IgD-negative memory B cell (primary cell): ENCODE measurements around the gene CDKN2A. TPM values are rescaled to one million over a fixed set of nuclear protein-coding genes. Genes with fewer than 3 reads are reported as not detected.

Experiments
- H3K27ac Mint-ChIP-seq, 3 donors: one replicate each; pipeline ENCODE4 v1.8.0; 2020 to 2022; ENCODE audit warnings: mild to moderate bottlenecking in 3 of 3, mixed read lengths in 3 of 3, moderate library complexity in 1 of 3
- H3K27me3 Mint-ChIP-seq: one replicate; pipeline ENCODE4 v1.8.0; 2021; ENCODE audit warnings: mixed read lengths
- H3K36me3 Mint-ChIP-seq: one replicate; pipeline ENCODE4 v1.8.0; 2020; ENCODE audit warnings: mild to moderate bottlenecking, mixed read lengths
- H3K4me1 Mint-ChIP-seq, 3 donors: one replicate each; pipeline ENCODE4 v1.8.0; 2020 to 2022; ENCODE audit warnings: mixed read lengths in 3 of 3, mild to moderate bottlenecking in 1 of 3
- H3K4me3 Mint-ChIP-seq, 4 donors: one replicate each; pipeline ENCODE4 v1.8.0; 2020 to 2022; ENCODE audit warnings: mild to moderate bottlenecking in 4 of 4, mixed read lengths in 4 of 4, moderate library complexity in 3 of 4
- H3K9me3 Mint-ChIP-seq, 3 donors: one replicate each; pipeline ENCODE4 v1.8.0; 2020 to 2021; ENCODE audit warnings: mixed read lengths in 3 of 3, mild to moderate bottlenecking in 1 of 3
- polyA plus RNA-seq: library from polyadenylated mRNA; unstranded; fragments of 300-500 nt; fragmentation: Illumina TruSeq; gene quantifications from one replicate; pipeline ENCODE4 v1.2.3, GENCODE V29; 2021

Gene CDKN2A
- polyA plus RNA-seq, 1 donor from 2014 or later: 13.9 TPM

DNA sequence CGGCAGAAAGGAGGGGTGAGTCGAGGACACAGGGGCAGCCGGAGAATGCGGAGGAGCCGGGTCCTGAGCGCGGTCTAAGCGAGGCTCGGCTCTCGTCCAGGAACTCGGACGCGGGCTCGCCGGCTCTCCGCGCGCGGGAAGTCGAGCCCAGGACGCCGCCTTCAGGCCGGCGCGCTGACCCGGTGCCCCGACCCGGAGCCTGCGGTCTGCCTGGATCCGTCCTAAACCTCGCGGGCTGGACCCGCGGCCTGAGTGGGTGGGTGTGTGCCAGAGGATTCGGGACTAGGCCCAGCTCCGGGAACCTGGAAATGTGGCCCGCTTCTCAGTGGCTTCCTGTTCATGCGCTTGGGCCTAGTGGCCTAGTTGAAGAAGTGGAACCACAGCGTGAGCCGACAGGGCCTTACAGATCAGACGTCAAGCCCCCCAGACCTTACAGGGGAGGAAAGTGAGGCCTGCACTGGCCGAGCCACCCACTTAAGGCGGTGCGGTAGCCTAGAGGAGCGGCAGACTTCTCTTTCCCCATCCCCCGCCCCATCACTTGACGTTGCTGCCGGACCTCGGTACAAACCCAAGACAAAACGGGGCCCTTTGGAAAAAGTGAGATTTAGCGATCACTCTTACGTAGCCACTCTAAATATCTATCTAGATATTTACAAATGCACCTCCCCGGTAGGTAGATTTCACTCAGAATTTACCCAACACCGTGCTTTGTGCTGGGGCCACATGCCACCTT lies 1.6 kb upstream of the CDKN2A start:
- peaks cover 11 to 16% (median 15%) of the 10 kb centered on the region in 3 donors for H3K4me1 Mint-ChIP-seq
- H3K27ac Mint-ChIP-seq: peak overlapping the region; percentile 93 to 98 (median 97)
- H3K4me3 Mint-ChIP-seq: peak overlapping the region; percentile 96 to 100 (median 100)
- H3K27me3 Mint-ChIP-seq: peaks cover 1% of the 10 kb centered on the region
- H3K36me3 Mint-ChIP-seq: no peaks in the 10 kb centered on the region
- peaks cover 0 to 2% (median 0%) of the 10 kb centered on the region in 3 donors for H3K9me3 Mint-ChIP-seq

DNA sequence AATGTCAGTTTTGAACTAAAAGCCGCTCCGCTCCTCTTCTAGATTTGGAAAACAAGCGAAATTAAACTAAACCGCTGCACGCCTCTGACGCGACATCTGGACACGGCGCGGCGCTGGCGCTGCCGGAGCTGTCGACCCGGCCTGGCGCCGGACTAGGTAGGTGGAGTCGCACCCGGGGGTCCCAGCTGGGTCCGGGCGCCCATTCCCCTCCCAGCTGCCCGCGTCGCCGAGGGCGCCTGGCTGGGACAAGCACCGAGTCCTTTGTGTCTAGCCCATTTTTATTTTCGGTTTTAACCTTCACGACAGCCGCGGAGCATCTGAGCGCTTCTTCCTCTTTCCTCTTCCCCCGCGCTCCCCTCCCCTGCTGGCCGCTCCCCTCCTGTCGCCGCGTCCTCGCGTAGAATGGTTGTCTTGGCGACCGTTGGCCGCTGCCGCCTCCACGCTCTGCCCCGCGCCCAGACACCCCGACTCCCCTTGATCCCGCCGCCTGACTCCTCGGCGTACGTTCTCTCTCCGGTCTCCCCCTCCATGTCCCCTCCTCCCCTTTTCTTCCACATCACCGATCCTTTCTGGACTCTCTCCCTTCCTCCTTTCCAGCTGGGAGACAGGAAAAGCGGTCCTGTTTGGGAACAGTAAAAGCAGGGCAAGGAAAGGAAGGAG lies 944 bp upstream of the CDKN2A start:
- Mint-ChIP-seq H3K4me3 (peak overlapping the region; percentile 96 to 100 (median 100)), H3K4me1 (peaks cover 11 to 16% (median 15%) of the 10 kb centered on the region in 3 donors), H3K36me3 (peaks cover 2% of the 10 kb centered on the region), H3K9me3 (peaks cover 0 to 2% (median 0%) of the 10 kb centered on the region in 3 donors), H3K27me3 (peaks cover 4% of the 10 kb centered on the region), H3K27ac (peak overlapping the region; percentile 93 to 98 (median 97))

DNA sequence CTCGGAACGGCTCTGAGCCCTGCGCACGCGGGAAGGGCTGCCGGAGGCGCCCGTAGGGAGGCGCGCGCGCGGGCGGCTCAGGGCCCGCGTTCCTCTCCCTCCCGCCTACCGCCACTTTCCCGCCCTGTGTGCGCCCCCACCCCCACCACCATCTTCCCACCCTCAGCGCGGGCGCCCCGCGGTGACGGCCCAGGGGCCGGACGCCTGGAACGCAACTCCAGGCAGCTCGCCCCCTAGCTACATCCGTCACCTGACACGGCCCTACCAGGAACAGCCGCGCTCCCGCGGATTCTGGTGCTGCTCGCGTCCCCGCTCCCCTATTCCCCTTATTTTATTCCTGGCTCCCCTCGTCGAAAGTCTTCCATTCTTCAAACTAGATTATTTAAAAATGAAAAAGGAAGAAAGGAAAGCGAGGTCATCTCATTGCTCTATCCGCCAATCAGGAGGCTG lies 389 bp upstream of the CDKN2A start, which contains the start of gene CDKN2B-AS1:
Gene CDKN2B-AS1 (plus strand): TSS at position 236 of the 450 bp plus-strand sequence.
- Mint-ChIP-seq H3K36me3 (peaks cover 2% of the 10 kb centered on the region), H3K27ac (peak within 1 kb of the TSS; percentile 93 to 98 (median 97)), H3K4me1 (peaks cover 11 to 16% (median 15%) of the 10 kb centered on the region in 3 donors), H3K27me3 (peaks cover 8% of the 10 kb centered on the region), H3K4me3 (peak within 1 kb of the TSS; percentile 96 to 100 (median 100)), H3K9me3 (peaks cover 0 to 2% (median 0%) of the 10 kb centered on the region in 3 donors)

DNA sequence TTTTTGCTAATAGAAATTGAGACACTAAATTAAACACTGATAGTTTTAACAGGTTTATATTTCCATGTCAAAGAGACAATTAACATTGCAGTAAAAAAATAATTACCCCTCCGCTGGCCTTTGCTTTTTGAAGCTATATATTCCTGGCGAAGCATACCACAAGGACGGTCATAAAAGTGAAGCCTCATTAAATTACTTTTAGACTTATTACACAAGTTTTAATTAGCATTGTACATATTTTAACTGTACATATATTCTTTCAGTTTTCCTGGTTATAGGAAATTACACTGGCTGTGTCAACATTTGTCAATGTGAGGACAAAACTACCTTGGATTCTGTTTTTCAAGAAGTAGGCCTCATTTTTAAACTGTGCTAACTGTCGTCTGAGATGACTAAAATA lies 1.2 kb downstream of the CDKN2A start:
- Mint-ChIP-seq H3K4me3 (peak overlapping the region; percentile 96 to 100 (median 100)), H3K36me3 (peaks cover 2% of the 10 kb centered on the region), H3K4me1 (peaks cover 11 to 16% (median 15%) of the 10 kb centered on the region in 3 donors), H3K27ac (peak overlapping the region in 2 of 3 donors; percentile 88 to 97), H3K9me3 (peaks cover 0 to 2% (median 0%) of the 10 kb centered on the region in 3 donors), H3K27me3 (peaks cover 16% of the 10 kb centered on the region)

DNA sequence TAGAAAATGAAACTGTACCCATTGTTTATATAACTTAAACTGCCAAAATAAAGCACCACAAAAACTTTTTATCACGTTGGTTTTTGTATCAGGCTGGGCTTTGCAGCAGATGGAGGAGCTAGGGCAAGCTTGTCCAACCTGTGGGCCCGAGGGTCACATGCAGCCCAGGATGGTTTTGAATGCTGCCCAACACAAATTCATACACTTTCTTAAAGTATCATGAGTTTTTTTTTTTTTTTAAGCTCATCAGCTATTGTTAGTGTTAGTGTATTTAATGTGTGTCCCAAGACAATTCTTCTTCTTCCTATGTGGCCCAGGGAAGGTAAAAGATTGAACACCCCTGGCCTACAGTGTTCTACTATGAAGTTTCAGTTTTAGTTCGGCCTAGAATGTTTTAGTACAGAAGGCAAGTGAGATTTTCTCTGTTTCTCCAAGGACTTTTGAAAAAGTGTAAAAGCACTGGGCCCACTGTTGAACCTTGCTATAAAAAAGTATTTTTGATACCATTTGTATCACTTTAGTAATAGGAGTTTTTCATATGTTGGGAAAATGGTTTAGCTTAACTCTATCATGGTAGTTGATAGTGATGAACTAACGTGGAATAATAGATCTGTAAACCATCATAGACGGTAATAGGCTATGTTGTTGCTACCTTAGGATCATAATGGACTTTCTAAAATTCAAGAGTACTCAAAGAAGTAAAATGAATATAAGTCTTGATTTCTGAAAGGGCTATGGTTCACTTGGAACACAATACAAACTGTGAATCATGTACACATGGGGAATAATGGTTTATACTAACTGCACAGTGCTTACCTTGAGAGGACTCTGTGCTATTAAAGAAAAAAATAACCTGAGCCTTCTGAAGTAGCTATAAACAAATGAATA lies 2.9 kb downstream of the CDKN2A start:
- Mint-ChIP-seq H3K36me3 (peaks cover 2% of the 10 kb centered on the region), H3K4me3 (peak overlapping the region in 2 of 4 donors; percentile 49 to 53), H3K4me1 (peaks cover 15 to 18% (median 17%) of the 10 kb centered on the region in 3 donors), H3K27ac (peak overlapping the region in 1 of 3 donors; percentile 74), H3K27me3 (peaks cover 21% of the 10 kb centered on the region), H3K9me3 (peaks cover 0 to 1% (median 0%) of the 10 kb centered on the region in 3 donors)

DNA sequence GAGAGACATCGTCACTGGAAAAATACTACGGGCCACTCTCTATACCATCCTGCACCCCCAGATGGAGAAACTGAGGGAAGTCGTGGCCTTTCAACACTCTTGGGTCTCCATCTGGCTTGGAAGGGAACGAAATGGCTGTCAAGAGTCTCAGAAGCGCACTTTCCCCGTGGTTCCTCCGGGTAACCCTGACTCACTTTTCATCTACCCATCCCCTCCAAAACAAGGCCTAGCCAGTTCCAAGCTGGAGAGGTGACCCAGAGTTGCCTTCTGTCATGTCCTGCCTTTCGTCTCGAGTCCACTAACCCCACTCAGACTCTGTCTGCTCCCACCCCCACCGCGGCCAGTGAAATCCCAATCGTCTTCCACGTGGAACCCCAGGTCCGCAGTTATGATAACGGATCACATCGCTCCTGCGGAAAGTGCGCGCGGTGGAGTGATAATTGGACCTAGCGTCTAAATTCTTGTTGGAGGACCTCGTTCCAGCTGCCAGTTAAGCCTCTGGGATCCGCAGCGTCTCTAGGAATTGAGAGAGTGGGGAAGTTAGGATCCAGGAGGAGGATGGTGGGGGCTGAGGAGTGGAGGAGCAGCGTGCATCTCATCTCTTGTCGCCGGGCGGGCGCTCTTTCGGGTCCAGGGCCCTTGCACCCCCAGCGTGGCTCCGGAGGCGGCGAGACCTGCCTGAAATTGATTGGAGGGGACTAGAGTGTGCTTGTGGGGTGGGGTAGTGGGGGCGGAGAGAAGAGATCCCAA lies 4.6 kb downstream of the CDKN2A start:
- Mint-ChIP-seq H3K9me3 (no peaks in the 10 kb centered on the region), H3K27me3 (peaks cover 26% of the 10 kb centered on the region), H3K36me3 (peaks cover 2% of the 10 kb centered on the region), H3K4me3 (peak overlapping the region in 2 of 4 donors; percentile 53 to 65), H3K27ac (peak overlapping the region in 2 of 3 donors; percentile 70 to 74), H3K4me1 (peaks cover 10 to 13% (median 11%) of the 10 kb centered on the region in 3 donors)

DNA sequence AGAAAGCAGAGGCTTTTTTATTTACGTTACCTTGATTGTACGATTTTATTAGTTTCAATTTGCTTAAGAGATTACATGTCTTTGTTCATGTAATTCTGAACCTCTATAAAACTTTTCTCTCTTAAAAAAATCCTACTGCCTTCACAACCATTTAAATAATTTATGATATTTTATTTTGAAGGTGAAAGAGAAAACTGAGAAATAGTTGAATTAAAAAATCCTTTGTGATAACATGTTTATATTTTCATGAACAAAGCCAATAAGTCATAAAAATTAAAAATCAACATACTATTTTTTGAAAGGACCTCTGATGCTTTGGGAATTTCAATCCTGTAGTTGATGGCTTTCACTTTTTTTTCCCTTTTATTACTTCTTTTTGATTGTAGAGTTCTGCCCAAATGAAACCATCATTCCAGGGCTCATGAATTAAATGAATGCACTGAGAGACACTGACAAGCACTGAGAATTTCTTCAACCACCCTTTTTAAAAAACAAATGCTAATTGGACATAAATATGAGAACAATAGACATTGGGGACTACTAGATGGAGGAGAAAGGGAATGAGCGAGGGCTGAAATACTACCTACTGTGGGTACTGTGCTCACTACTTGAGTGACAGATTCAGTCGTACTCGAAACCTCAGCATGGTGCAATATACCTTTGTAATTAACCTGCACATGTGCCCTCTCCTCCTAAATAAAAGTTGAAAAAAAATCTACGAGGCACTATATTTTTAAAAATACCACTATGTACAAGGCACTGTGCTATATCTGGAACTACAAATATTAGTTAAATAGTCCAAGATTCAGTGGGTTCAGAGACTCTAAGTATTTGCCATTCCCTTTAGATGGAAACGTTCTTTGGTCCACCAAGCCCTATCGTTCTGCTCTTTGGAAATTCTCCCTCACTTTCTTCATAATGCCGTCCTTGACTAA lies 5.9 kb downstream of the CDKN2A start:
- H3K4me3 Mint-ChIP-seq: no peak overlapping the region
- H3K27me3 Mint-ChIP-seq: peaks cover 31% of the 10 kb centered on the region
- no peaks in the 10 kb centered on the region for H3K9me3 Mint-ChIP-seq
- peaks cover 4 to 12% (median 5%) of the 10 kb centered on the region in 3 donors for H3K4me1 Mint-ChIP-seq
- H3K27ac Mint-ChIP-seq: peak overlapping the region in 2 of 3 donors; percentile 21 to 35
- peaks cover 2% of the 10 kb centered on the region for H3K36me3 Mint-ChIP-seq

DNA sequence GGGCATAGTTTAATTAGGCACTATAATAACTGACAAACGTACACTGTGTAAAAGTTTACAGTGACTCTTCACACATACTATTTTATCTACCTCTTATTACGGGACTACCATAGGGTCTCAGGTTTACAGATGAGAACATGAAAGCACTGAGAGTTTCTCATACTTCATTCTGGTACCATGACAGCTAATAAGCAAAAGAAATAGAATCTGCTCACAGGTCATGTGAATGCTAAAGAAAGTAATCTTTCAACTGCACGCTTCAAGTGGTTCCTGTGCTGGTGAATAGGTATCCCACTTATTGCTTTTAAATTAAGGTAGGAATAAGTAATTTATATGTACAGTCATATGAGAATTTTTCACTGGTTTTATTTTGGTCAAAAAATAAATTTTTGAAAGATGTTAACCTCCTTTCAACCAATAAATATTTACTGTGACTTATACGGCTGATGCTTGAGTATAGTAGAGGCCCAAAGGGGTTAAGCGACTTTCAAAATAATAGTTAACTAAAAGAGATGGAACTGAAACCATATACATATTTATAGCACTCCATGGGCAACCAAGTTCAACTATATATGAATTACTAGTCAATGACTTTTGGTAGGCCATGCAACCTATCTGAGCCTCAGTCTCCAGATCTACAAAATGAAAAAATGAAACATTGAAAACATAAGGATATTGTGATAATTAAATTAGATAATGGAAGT lies 8.1 kb downstream of the CDKN2A start:
- no peaks in the 10 kb centered on the region for H3K9me3 Mint-ChIP-seq
- H3K4me3 Mint-ChIP-seq: no peak overlapping the region
- peaks cover 31% of the 10 kb centered on the region for H3K27me3 Mint-ChIP-seq
- peaks cover 2 to 5% (median 2%) of the 10 kb centered on the region in 3 donors for H3K4me1 Mint-ChIP-seq
- H3K27ac Mint-ChIP-seq: no peak overlapping the region
- H3K36me3 Mint-ChIP-seq: peaks cover 2% of the 10 kb centered on the region

DNA sequence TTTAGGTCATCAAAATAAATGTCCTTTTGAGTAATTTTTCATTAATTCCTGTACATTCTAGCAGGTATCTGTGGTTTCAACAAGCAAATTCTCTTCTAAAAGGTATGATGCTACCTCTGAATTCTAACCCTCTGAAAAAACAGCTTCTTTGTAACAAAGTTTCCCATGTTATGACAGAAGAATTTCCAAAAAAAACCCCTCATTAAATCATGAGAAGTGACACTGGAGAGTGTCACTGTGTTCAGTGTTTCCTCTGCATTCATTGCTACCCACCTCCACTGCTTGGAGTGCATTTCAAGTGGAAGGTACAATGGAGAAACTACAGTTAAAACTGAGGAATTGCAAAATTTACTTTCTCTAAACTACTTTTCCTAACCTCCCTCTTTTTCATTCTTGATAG lies 10.1 kb downstream of the CDKN2A start:
- peaks cover 0 to 3% (median 0%) of the 10 kb centered on the region in 3 donors for H3K9me3 Mint-ChIP-seq
- H3K4me1 Mint-ChIP-seq: peaks cover 2 to 5% (median 2%) of the 10 kb centered on the region in 3 donors
- no peak overlapping the region for H3K27ac Mint-ChIP-seq
- H3K27me3 Mint-ChIP-seq: peaks cover 28% of the 10 kb centered on the region
- no peaks in the 10 kb centered on the region for H3K36me3 Mint-ChIP-seq
- H3K4me3 Mint-ChIP-seq: no peak overlapping the region

DNA sequence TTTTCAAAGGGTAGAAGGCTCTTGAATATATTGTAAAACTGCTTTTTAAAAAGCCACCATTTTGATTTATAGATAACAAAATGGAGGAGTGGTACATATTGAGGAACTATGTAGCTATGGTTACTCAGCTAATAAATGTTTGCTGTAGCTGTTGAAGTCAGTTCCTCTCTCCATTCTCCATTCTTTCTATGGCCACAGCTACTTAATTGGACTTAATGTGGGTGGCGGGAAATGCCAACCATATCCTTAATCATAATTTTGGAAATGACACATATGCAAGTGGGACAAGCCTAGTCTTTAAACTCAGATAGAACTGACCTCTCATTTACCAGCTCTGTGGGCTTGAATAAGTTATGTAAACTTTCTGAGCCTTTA lies 10.6 kb downstream of the CDKN2A start:
- H3K4me1 Mint-ChIP-seq: peaks cover 2 to 5% (median 2%) of the 10 kb centered on the region in 3 donors
- peak overlapping the region in 1 of 3 donors; percentile 28 for H3K27ac Mint-ChIP-seq
- no peak overlapping the region for H3K4me3 Mint-ChIP-seq
- no peaks in the 10 kb centered on the region for H3K36me3 Mint-ChIP-seq
- peaks cover 33% of the 10 kb centered on the region for H3K27me3 Mint-ChIP-seq
- H3K9me3 Mint-ChIP-seq: peaks cover 0 to 3% (median 1%) of the 10 kb centered on the region in 3 donors

DNA sequence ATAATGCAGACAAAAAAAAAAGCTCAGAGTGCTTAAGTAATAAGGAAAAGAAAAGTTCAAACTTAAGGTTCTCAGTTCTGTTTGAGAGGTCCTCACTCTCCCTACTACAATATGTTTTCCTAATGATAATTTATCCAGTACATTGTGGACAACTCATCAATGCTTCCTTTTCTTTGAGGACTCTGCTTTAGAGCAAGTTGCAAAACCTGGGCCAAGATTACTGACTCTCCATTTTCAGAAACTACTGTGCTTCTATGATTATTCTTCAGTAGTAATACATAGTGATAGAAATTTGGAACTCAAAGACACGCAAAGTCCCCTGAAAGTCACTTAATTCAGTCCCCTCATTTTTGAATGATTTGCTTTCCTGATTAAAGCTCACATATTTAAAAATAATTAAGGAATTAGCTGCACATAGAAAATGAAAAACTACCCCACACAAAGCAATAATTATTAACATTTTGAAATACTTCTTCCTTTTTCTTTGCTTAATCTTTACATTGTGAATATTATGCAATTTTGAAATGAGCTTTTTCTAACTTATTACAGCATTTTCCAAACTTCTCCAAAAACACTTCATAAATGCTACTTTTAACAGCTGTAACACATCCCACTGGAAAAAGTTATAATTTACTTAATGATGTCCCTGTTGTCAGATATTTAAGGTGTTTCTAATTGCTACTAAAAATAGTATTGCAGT lies 11.2 kb downstream of the CDKN2A start:
- peaks cover 2 to 5% (median 2%) of the 10 kb centered on the region in 3 donors for H3K4me1 Mint-ChIP-seq
- H3K4me3 Mint-ChIP-seq: no peak overlapping the region
- H3K27me3 Mint-ChIP-seq: peaks cover 30% of the 10 kb centered on the region
- H3K27ac Mint-ChIP-seq: peak overlapping the region in 1 of 3 donors; percentile 28
- H3K9me3 Mint-ChIP-seq: peaks cover 0 to 3% (median 1%) of the 10 kb centered on the region in 3 donors
- no peaks in the 10 kb centered on the region for H3K36me3 Mint-ChIP-seq

DNA sequence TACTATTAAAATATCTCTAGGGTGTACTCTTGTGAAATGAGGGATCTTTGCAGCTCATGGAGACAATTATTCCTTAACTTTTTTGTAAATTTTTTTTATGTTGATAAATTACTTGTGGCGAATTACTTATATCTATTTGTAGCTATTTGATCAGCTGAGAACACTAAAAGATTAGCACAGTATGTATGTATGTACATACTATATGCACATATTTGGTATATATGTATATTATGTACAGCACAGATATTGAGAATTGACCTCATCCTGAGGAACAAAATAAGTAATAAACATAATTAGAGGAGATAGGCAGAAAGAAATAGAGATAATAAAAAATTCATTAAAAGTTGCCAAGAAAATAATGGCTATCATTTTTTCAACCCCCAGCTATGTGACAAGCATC lies 11.8 kb downstream of the CDKN2A start:
- H3K9me3 Mint-ChIP-seq: peaks cover 0 to 3% (median 1%) of the 10 kb centered on the region in 3 donors

More for the DNA sequence above, 11.8 kb downstream of the CDKN2A start:
- H3K36me3 Mint-ChIP-seq: no peaks in the 10 kb centered on the region
- no peak overlapping the region for H3K4me3 Mint-ChIP-seq
- H3K27ac Mint-ChIP-seq: no peak overlapping the region
- H3K4me1 Mint-ChIP-seq: peaks cover 2 to 5% (median 2%) of the 10 kb centered on the region in 3 donors
- H3K27me3 Mint-ChIP-seq: peaks cover 28% of the 10 kb centered on the region
